Gastroesophageal sphincter (tissue), 4 donors: ENCODE results near the gene ESR2. TPM values are rescaled to one million over a fixed set of nuclear protein-coding genes. Genes with fewer than 3 reads are reported as not detected.

Experiments
- ATAC-seq: fragments of 150-250 bp; one replicate; pipeline ENCODE4 v1.9.1; 2016; ENCODE audit warnings: mild to moderate bottlenecking, moderate library complexity
- H3K27ac ChIP-seq, 4 donors: fragments of 200-600 bp; sonication (generic) in 3 of 4; 1 replicate in 3 of 4; 2 replicates in 1 of 4; pipeline ENCODE4 v1.5.1; 2016 to 2019
- H3K27me3 ChIP-seq: fragments of 200-600 bp; sonication (generic); one replicate; pipeline ENCODE4 v1.5.1; 2019
- H3K36me3 ChIP-seq, 2 donors: fragments of 200-600 bp; sonication (generic); one replicate each; pipeline ENCODE4 v1.5.1; 2019; ENCODE audit warnings: control low read depth in 1 of 2
- H3K4me1 ChIP-seq, 3 donors: fragments of 200-600 bp; sonication (generic); 1 replicate in 2 of 3; 2 replicates in 1 of 3; pipeline ENCODE4 v1.5.1; 2016 to 2019; ENCODE audit warnings: control low read depth in 2 of 3
- H3K4me3 ChIP-seq, 2 donors: fragments of 200-600 bp; sonication (generic); one replicate each; pipeline ENCODE4 v1.5.1; 2019; ENCODE audit warnings: mild to moderate bottlenecking in 1 of 2, moderate library complexity in 1 of 2
- H3K9me3 ChIP-seq, 3 donors: fragments of 200-600 bp; sonication (generic); one replicate each; pipeline ENCODE4 v1.5.1; 2017 to 2019; ENCODE audit warnings: control low read depth in 2 of 3
- EP300 ChIP-seq: sonication (generic); formaldehyde crosslinking; IDR thresholded peaks from one replicate; pipeline ENCODE4 v1.6.1; 2017; ENCODE audit warnings: antibody characterized with exemption, mild to moderate bottlenecking
- POLR2A ChIP-seq, 2 donors: fragments of 450-650 bp; IDR thresholded peaks; one replicate each; pipeline ENCODE4 v1.6.1; 2017; ENCODE audit warnings: antibody characterized with exemption in 2 of 2, mild to moderate bottlenecking in 2 of 2, moderate library complexity in 1 of 2
- POLR2AphosphoS5 ChIP-seq: sonication (generic); formaldehyde crosslinking; IDR thresholded peaks from one replicate; pipeline ENCODE4 v1.6.1; 2017; ENCODE audit warnings: antibody characterized with exemption
- WGBS, 2 donors: methylation state at CpG; one replicate each; pipeline ENCODE4 v1.1.5; 2018; ENCODE audit warnings: low coverage in 1 of 2; 5-methylcytosine and 5-hydroxymethylcytosine counted together
- total RNA-seq, 4 donors: library from RNA; depleted of rRNA; stranded (reverse); fragments of >200 nt; gene quantifications; one replicate each; pipeline ENCODE4 v1.1.0, GENCODE V29; 2016
- TF ChIP-seq, protein P1 (sequence below), 4 experiments: fragments of 200-600 bp in 2 of 4; fragments of 450-650 bp in 2 of 4; sonication (generic) in 1 of 4; IDR thresholded peaks; one replicate each; pipeline ENCODE4 v1.5.1; 2017 to 2019; ENCODE audit warnings: antibody characterized with exemption in 4 of 4, mild to moderate bottlenecking in 2 of 4, moderate library complexity in 2 of 4

The ESR2 gene
- total RNA-seq, 4 donors from 2014 or later: 0.23 to 2.5 (median 0.40) TPM; not detected in 1

DNA sequence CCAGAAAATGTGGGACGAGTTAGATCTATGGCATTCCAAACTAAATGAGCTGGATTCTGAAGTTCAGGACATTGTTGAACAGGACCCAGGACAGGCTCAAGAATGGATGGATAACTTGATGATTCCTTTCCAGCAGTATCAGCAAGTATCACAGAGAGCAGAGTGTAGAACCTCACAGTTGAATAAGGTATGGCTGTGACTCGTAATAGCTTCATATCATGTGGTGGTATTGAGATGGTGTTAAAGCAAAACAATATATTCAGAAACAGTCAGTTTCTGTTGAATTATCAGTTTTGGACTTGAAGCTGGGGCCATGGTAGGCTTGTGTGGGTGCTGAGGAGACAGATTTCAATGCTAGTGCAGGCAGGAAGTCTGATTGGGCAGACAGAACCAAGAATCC is 213.7 kb downstream of the ESR2 start:
- H3K36me3 ChIP-seq: peaks cover 0 to 40% of the 10 kb centered on the region in 2 donors
- H3K27ac ChIP-seq: peak overlapping the region; percentile 39 to 88 (median 83)

DNA sequence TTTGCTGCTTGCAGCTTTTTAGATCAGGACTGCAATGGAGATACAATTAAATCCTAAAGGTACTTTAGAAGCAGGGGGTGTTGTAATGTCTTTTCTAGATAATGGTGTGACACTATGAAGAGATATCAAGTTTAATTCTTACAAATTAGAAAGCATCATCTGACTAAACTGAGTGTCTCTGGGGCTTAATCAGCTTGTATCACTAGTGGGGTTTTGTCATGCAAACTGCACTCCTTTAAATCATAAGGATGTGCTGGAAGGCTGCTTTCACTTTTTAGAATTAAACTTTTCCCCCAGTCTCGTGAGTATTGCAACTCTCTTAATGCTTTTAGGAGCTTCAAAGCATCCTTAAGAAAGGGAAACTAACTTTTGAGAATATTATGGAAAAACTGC is 218.6 kb downstream of the ESR2 start:
- peaks cover 0 to 66% of the 10 kb centered on the region in 2 donors for H3K36me3 ChIP-seq
- H3K4me1 ChIP-seq: no peaks in the 10 kb centered on the region
- H3K9me3 ChIP-seq: no peaks in the 10 kb centered on the region
- 60 to 89% methylated on average over 1 of the region's 1 CpG for WGBS, 2 donors
- H3K27me3 ChIP-seq: no peaks in the 10 kb centered on the region
- TF ChIP-seq POLR2AphosphoS5: no peak
- TF ChIP-seq, protein P1, sequence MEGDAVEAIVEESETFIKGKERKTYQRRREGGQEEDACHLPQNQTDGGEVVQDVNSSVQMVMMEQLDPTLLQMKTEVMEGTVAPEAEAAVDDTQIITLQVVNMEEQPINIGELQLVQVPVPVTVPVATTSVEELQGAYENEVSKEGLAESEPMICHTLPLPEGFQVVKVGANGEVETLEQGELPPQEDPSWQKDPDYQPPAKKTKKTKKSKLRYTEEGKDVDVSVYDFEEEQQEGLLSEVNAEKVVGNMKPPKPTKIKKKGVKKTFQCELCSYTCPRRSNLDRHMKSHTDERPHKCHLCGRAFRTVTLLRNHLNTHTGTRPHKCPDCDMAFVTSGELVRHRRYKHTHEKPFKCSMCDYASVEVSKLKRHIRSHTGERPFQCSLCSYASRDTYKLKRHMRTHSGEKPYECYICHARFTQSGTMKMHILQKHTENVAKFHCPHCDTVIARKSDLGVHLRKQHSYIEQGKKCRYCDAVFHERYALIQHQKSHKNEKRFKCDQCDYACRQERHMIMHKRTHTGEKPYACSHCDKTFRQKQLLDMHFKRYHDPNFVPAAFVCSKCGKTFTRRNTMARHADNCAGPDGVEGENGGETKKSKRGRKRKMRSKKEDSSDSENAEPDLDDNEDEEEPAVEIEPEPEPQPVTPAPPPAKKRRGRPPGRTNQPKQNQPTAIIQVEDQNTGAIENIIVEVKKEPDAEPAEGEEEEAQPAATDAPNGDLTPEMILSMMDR (IDR thresholded peaks at IDR 0.05): no peak
- no peak for TF ChIP-seq POLR2A (IDR thresholded peaks at IDR 0.05)
- no peak for TF ChIP-seq EP300
- ATAC-seq: no peak
- no peak overlapping the region for H3K27ac ChIP-seq
- H3K4me3 ChIP-seq: no peak overlapping the region

More for the DNA sequence above, 213.7 kb downstream of the ESR2 start:
- no peak for TF ChIP-seq EP300
- TF ChIP-seq POLR2AphosphoS5: no peak
- ATAC-seq: no peak
- H3K27me3 ChIP-seq: no peaks in the 10 kb centered on the region
- H3K4me3 ChIP-seq: no peak overlapping the region
- 92 to 93% methylated on average over 2 of the region's 2 CpGs for WGBS, 2 donors
- H3K9me3 ChIP-seq: no peaks in the 10 kb centered on the region
- H3K4me1 ChIP-seq: peaks cover 4 to 21% (median 12%) of the 10 kb centered on the region in 3 donors

DNA sequence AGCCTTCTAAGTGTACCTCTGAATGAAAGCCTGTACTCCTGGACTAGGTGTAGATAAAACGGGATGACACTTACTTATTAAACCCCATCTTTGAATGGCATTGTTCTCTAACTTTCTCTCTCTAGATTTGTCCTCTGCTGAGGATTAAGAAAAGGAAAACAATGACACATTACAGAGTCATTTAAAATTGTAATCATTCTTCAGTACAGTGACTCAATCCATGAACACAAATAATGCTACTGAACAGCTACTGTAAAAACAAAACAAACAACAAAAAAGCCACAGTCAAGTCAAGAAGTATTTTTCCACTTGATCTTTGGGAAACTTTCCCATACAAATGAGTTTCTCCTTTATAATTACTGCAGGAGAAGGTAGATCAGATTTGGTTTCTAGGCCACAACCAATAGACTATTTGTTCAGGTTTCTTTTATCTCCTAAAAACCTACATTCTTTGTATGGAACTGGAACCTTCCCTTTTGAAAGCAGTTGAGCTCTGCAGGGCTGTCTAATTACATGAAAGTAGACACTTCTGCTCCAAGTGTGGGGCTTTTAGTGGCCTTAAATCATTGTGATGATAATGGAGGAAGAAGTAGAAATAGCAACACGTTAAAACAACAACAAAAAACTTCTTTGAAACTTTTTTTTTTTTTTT is 219.1 kb downstream of the ESR2 start:
- ATAC-seq: no peak
- H3K9me3 ChIP-seq: no peaks in the 10 kb centered on the region
- no peaks in the 10 kb centered on the region for H3K27me3 ChIP-seq
- H3K4me1 ChIP-seq: no peaks in the 10 kb centered on the region
- peaks cover 0 to 62% of the 10 kb centered on the region in 2 donors for H3K36me3 ChIP-seq
- peak overlapping the region in 1 of 4 donors; percentile 12 for H3K27ac ChIP-seq
- H3K4me3 ChIP-seq: no peak overlapping the region
- no peak for TF ChIP-seq POLR2AphosphoS5
- TF ChIP-seq POLR2A (IDR thresholded peaks at IDR 0.05): no peak
- no peak for TF ChIP-seq EP300
- TF ChIP-seq, protein P1 (IDR thresholded peaks at IDR 0.05): no peak
- 68 to 73% methylated on average over 2 of the region's 2 CpGs for WGBS, 2 donors

DNA sequence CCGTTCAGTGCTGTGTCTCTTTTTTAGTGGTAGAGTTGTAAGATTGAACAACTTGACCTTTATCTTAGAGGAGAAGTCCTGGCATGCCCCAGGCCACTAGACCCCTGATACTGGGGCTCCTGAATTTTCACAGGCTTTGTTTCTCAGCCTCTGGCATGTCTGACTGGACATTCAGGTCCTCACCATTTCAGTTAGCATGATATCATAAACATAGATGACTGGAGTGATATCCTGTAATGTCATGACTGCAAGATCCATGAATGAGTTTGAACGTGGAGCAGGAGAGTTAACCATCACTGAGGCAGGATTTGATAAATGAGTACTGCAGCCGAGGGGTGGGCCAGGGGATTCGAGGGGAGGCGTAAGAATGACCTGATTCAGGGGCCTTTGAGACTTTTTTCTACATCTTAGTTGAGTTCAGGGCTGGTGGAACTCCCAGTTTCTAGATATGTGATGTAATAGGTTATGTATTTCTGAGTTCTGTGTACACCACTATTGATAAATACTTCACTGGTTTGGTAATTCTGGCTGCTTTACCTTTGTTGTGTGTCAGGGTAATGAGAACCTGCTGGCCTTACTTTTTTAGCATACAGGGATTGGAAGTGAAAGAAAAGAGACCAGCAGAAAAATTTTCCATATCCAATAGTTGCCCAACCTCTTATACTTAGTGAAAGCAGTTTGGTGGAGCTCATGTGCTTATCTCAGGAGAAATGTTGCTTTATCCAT is 224.4 kb downstream of the ESR2 start:
- Histone ChIP-seq H3K36me3 (peaks cover 0 to 63% of the 10 kb centered on the region in 2 donors), H3K27me3 (no peaks in the 10 kb centered on the region), H3K4me3 (no peak overlapping the region), H3K27ac (peak overlapping the region in 3 of 4 donors; percentile 40 to 57 (median 53)), H3K4me1 (peaks cover 0 to 6% (median 0%) of the 10 kb centered on the region in 3 donors), H3K9me3 (no peaks in the 10 kb centered on the region)
- peak; percentile 83 for ATAC-seq
- no peak for TF ChIP-seq EP300
- peak; percentile 4 for TF ChIP-seq POLR2AphosphoS5
- 59 to 62% methylated on average over 5 of the region's 5 CpGs for WGBS, 2 donors

DNA sequence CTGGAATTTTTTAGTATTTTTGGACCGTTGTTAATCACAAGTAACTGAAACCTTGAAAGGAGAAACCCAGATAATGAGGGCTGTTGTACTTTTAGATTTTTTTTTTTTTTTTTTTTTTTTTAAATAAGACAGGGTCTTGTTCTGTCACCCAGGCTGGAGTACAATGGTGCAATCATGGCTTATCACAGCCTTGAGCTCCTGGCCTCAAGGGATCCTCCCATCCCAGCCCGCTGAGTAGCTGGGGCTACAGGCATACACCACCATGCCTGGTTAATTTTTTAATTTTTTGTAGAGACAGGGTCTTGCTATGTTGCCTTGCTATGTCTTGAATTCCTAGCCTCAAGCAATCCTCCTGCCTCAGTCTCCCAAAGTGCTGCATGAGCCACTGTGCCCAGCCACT is 229.7 kb downstream of the ESR2 start:
- Histone ChIP-seq H3K27me3 (no peaks in the 10 kb centered on the region), H3K36me3 (peaks cover 0 to 50% of the 10 kb centered on the region in 2 donors), H3K4me1 (peaks cover 0 to 4% (median 0%) of the 10 kb centered on the region in 3 donors), H3K4me3 (no peak overlapping the region), H3K9me3 (no peaks in the 10 kb centered on the region), H3K27ac (no peak overlapping the region)
- WGBS, 2 donors: 92 to 97% methylated on average over 1 to 2 of the region's 2 CpGs
- TF ChIP-seq POLR2A (IDR thresholded peaks at IDR 0.05) (no peak), POLR2AphosphoS5 (no peak), EP300 (no peak)
- TF ChIP-seq, protein P1 (IDR thresholded peaks at IDR 0.05): no peak
- no peak for ATAC-seq
